KOPT-K1 (cell line): Measurements from ENCODE around the gene C1RL.
A peak's percentile ranks its signal among the peaks of the same experiment; 100 is the strongest.
"Not testable (repeated sequence)": the region's sequence is repeated elsewhere in the genome, so short reads cannot be mapped to it uniquely, and the experiment has no call there.

Experiments used
- H3K27ac ChIP-seq: fragments of 200-600 bp; sonication (generic); 2 replicates; pipeline ENCODE4 v1.5.1; 2016; ENCODE audit warnings: antibody characterized with exemption, mild to moderate bottlenecking, low read depth, low read length; ENCODE audit not compliant: poor library complexity, severe bottlenecking
- H3K36me3 ChIP-seq: fragments of 200-600 bp; sonication (generic); 2 replicates; pipeline ENCODE4 v1.5.1; 2017; ENCODE audit warnings: antibody characterized with exemption, mild to moderate bottlenecking, low read length, moderate library complexity; ENCODE audit not compliant: insufficient read depth
- H3K9me3 ChIP-seq: fragments of 200-600 bp; sonication (generic); 2 replicates; pipeline ENCODE4 v1.5.1; 2017; ENCODE audit warnings: antibody characterized with exemption, low read length, mild to moderate bottlenecking; ENCODE audit not compliant: insufficient read depth, poor library complexity, severe bottlenecking

C1RL gene

GRCh38 chr12:7112041-7112440 is 3.0 kb upstream of the C1RL start:
- H3K27ac ChIP-seq = no peak overlapping the region
- H3K9me3 ChIP-seq = no peaks in the 10 kb centered on the region

GRCh38 chr12:7110661-7111060 is 1.6 kb upstream of the C1RL start:
- no peak overlapping the region for H3K27ac ChIP-seq
- peaks cover 13% of the 10 kb centered on the region for H3K9me3 ChIP-seq
- peaks cover 14% of the 10 kb centered on the region; the same call in 1 of the 2 replicates for H3K36me3 ChIP-seq

More at GRCh38 chr12:7112041-7112440, 3.0 kb upstream of the C1RL start:
- H3K36me3 ChIP-seq = peaks cover 23% of the 10 kb centered on the region; the same call in 1 of the 2 replicates

- H3K27ac ChIP-seq = peak overlapping the region; percentile 89
- 0 out of 2 replicates have a peak, but pooled peaks cover 5% of the 10 kb centered on the region for H3K36me3 ChIP-seq
- H3K9me3 ChIP-seq = peaks cover 16% of the 10 kb centered on the region
Measured at GRCh38 chr12:7109572-7109920, 532 bp upstream of the C1RL start.

GRCh38 chr12:7108003-7108795 is 815 bp downstream of the C1RL start:
- Histone ChIP-seq H3K36me3 (no peaks in the 10 kb centered on the region), H3K27ac (peak overlapping the region; percentile 89), H3K9me3 (peaks cover 16% of the 10 kb centered on the region)

GRCh38 chr12:7107636-7108002 is 1.4 kb downstream of the C1RL start:
- peak overlapping the region; percentile 89 for H3K27ac ChIP-seq
- peaks cover 16% of the 10 kb centered on the region for H3K9me3 ChIP-seq
- no peaks in the 10 kb centered on the region for H3K36me3 ChIP-seq

- not testable (repeated sequence) for H3K27ac ChIP-seq, H3K36me3 ChIP-seq
- peaks cover 16% of the 10 kb centered on the region for H3K9me3 ChIP-seq
Measured at GRCh38 chr12:7107181-7107580, 1.8 kb downstream of the C1RL start.

GRCh38 chr12:7106082-7106481 is 2.9 kb downstream of the C1RL start:
- Histone ChIP-seq H3K36me3 (no peaks in the 10 kb centered on the region), H3K9me3 (peaks cover 16% of the 10 kb centered on the region), H3K27ac (no peak overlapping the region)

GRCh38 chr12:7103837-7104584 is 5.0 kb downstream of the C1RL start:
- Histone ChIP-seq H3K36me3 (no peaks in the 10 kb centered on the region), H3K27ac (no peak overlapping the region), H3K9me3 (peaks cover 16% of the 10 kb centered on the region)

- Histone ChIP-seq H3K27ac (no peak overlapping the region), H3K36me3 (no peaks in the 10 kb centered on the region), H3K9me3 (peaks cover 16% of the 10 kb centered on the region)
Measured at GRCh38 chr12:7102582-7102981, 6.4 kb downstream of the C1RL start.

GRCh38 chr12:7101694-7102131 is 7.3 kb downstream of the C1RL start:
- Histone ChIP-seq H3K36me3 (no peaks in the 10 kb centered on the region), H3K27ac (no peak overlapping the region), H3K9me3 (peaks cover 14% of the 10 kb centered on the region)

- Histone ChIP-seq H3K36me3 (no peaks in the 10 kb centered on the region), H3K9me3 (peaks cover 8% of the 10 kb centered on the region), H3K27ac (no peak overlapping the region)
Measured at GRCh38 chr12:7101047-7101693, 7.8 kb downstream of the C1RL start.

GRCh38 chr12:7100239-7100638 is 8.8 kb downstream of the C1RL start:
- H3K9me3 ChIP-seq = no peaks in the 10 kb centered on the region
- no peaks in the 10 kb centered on the region for H3K36me3 ChIP-seq
- no peak overlapping the region for H3K27ac ChIP-seq

GRCh38 chr12:7099290-7099996 is 9.6 kb downstream of the C1RL start:
- no peaks in the 10 kb centered on the region for H3K9me3 ChIP-seq
- no peak overlapping the region for H3K27ac ChIP-seq
- no peaks in the 10 kb centered on the region for H3K36me3 ChIP-seq

GRCh38 chr12:7096979-7097378 is 12.0 kb downstream of the C1RL start:
- no peaks in the 10 kb centered on the region for H3K9me3 ChIP-seq
- H3K27ac ChIP-seq = no peak overlapping the region
- H3K36me3 ChIP-seq = no peaks in the 10 kb centered on the region
